Activated CD8-positive, alpha-beta memory T cell treated with anti-CD3 and anti-CD28 coated beads, Interleukin-2, amount 50 U/mL, for 1 hour (primary cell): ENCODE data around the gene LAT.

Experiments
- DNase-seq: peaks from one replicate; pipeline ENCODE4 v3.0.0-alpha.2; 2020; ENCODE audit errors: extremely low read depth

LAT gene

GRCh38 chr16:29007730-29008593 is 23.1 kb downstream of the LAT start:
- peak; percentile 50 for DNase-seq

GRCh38 chr16:29009050-29009837 is 24.4 kb downstream of the LAT start:
- DNase-seq, result no peak

DNA sequence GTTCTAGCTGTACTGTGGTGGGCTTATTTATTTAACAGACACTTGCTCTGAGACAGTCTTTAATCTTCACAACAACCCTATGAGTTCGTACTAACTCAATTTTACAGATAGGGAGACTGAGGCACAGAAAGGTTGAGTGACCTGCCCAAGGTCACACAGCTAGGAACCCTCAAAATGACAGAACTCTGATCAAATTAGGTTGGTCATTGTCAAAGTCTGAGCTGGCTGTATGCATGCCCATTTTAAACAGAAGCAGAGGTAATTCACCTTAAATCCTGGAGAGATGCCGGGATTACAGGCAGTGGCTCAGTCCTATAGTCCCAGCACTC is 24.9 kb downstream of the LAT start:
- no peak for DNase-seq

- no peak for DNase-seq
These were observed 26.3 kb downstream of the LAT start for GRCh38 chr16:29011112-29011511.

GRCh38 chr16:29011851-29012250 is 27.0 kb downstream of the LAT start:
- DNase-seq, result no peak

GRCh38 chr16:29012913-29013553 is 28.2 kb downstream of the LAT start:
- no peak for DNase-seq

- no peak for DNase-seq
These were observed 29.8 kb downstream of the LAT start for GRCh38 chr16:29014561-29015069.

- DNase-seq, result no peak
These were observed 37.3 kb downstream of the LAT start for GRCh38 chr16:29022196-29022595.

DNA sequence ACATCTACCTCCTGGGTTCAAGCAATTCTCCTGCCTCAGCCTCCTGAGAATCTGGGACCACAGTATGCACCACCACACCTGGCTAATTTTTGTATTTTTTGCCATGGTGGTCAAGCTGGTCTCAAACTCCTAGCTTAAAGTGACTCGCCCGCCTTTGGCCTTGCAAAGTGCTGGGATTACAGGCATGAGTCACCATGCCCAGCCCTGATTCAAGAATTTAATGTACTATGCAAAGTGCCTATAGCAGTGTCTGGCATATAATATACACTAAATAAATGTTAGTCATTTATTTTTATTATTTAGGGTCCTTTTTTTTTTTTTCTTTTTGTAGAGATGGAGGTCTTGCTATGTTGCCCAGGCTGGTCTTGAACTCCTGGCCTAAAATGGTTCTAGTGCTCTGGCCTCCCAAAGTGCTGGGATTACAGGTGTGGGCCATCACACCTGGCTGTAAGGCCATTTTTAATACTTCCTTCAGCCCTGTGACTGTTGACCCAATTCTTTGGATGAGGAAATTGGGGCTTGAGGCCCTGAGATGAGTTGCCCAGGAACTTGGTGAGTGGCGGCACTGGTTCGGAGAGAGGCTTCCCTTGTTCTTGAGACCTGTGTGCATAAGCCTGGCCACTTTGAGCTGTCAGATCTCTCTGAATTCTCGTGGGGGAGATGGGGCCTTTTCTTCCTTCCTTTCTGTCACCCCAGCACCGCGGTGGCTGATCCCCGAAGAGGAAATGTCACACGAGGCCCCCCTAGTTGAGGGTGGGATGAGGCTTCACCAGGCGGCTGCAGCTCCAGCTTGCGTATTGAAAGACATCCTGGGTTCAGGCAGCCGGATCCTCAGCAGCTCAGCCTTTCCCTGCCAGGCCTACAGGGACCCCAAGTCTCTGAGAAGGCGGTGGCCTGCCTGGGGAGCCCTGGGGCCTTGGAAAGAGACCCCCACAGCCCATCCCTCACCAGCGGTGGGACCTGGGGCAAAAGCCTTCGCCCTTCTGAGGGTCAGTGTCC is 38.7 kb downstream of the LAT start:
- no peak for DNase-seq

- no peak for DNase-seq
These were observed 39.4 kb downstream of the LAT start for GRCh38 chr16:29024278-29024677.

- no peak for DNase-seq
These were observed 40.4 kb downstream of the LAT start for GRCh38 chr16:29025218-29025617.

- no peak for DNase-seq
These were observed 40.9 kb downstream of the LAT start for GRCh38 chr16:29025735-29026134.

GRCh38 chr16:29028457-29029167 is 43.8 kb downstream of the LAT start:
- DNase-seq, result no peak

- DNase-seq, result peak; percentile 72
These were observed 44.5 kb downstream of the LAT start for GRCh38 chr16:29029168-29029994.

DNA sequence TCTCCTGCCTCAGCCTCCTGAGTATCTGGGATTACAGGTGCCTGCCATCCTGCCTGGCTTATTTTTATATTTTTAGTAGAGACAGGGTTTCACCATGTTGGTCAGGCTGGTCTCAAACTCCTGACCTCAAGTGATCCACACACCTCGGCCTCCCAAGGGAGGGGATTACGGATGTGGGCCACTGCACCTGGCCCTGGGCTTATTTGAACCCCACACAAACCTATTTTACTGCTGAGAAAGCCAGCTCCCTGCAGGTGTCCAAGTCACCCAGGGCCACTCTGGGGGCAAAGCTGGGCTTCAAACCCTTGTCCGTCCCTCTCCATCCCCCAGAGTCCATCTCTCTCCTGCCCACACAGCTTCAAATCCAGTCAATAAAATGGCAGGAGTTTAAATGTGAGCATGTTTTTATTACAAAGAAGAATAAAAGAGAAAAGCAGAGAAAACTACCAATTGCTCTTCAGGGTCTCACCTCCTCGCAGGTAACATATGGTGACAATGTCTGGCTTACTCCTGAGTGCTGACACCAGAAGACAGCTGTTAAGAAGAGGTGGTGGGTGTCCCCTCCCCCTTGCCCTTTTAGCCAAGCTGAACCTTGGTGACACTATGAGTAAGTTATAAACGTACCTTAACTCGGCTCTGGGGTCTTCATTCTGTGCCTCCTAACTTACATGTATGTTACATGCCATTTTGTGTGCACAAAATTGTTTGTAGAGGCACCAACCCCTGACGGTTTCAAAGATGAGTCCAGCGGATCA is 45.4 kb downstream of the LAT start:
- DNase-seq, result no peak
